HepG2 (cell line): Measurements from ENCODE around the gene KIAA1958. TPM values are rescaled to one million over a fixed set of nuclear protein-coding genes. Genes with fewer than 3 reads are reported as not detected.

Experiments used
- ATF7-NPFF ChIP-seq: sonication (generic); formaldehyde crosslinking; IDR thresholded peaks from 2 replicates; pipeline ENCODE4 v1.8.1; 2023; ENCODE audit warnings: mild to moderate bottlenecking, low read depth, missing genetic modification reagents, moderate library complexity
- EEA1 ChIP-seq: sonication (generic); formaldehyde crosslinking; IDR thresholded peaks from 2 replicates; pipeline ENCODE4 v1.5.1; 2020; ENCODE audit warnings: mild to moderate bottlenecking, missing genetic modification reagents, borderline replicate concordance
- ELK4 ChIP-seq: sonication (generic); formaldehyde crosslinking; IDR thresholded peaks from 2 replicates; pipeline ENCODE4 v1.9.0; 2021; ENCODE audit warnings: missing genetic modification reagents, borderline replicate concordance
- GATAD2A ChIP-seq: IDR thresholded peaks from 2 replicates; pipeline ENCODE4 v1.6.1; 2016
- NFIC ChIP-seq: IDR thresholded peaks from 2 replicates; pipeline ENCODE4 v1.6.1; 2012; ENCODE audit warnings: mild to moderate bottlenecking, low read length, inconsistent platforms
- SAP130 ChIP-seq: IDR thresholded peaks from 2 replicates; pipeline ENCODE4 v1.6.1; 2016; ENCODE audit warnings: low read depth
- SIX1 ChIP-seq: sonication (generic); formaldehyde crosslinking; IDR thresholded peaks from 2 replicates; pipeline ENCODE4 v1.4.0; 2020; ENCODE audit warnings: missing genetic modification reagents, borderline replicate concordance
- SNAPC2 ChIP-seq: sonication (generic); formaldehyde crosslinking; IDR thresholded peaks from 2 replicates; pipeline ENCODE4 v1.8.1; 2022; ENCODE audit warnings: mild to moderate bottlenecking, missing genetic modification reagents
- TP53 ChIP-seq: sonication (generic); formaldehyde crosslinking; conservative IDR thresholded peaks from 2 replicates; pipeline ENCODE4 v1.4.0; 2020; ENCODE audit warnings: missing genetic modification reagents
- ZFAT ChIP-seq: sonication (generic); formaldehyde crosslinking; conservative IDR thresholded peaks from 2 replicates; pipeline ENCODE4 v1.8.1; 2023; ENCODE audit warnings: missing genetic modification reagents, inconsistent platforms
- ZNF136 ChIP-seq: sonication (generic); formaldehyde crosslinking; IDR thresholded peaks from 2 replicates; pipeline ENCODE4 v1.8.1; 2022; ENCODE audit warnings: low read depth, mild to moderate bottlenecking, moderate library complexity, missing genetic modification reagents
- ZNF317 ChIP-seq: sonication (generic); formaldehyde crosslinking; IDR thresholded peaks from 2 replicates; pipeline ENCODE4 v1.5.0; 2020; ENCODE audit warnings: mild to moderate bottlenecking, missing genetic modification reagents
- ZNF501 ChIP-seq: sonication (generic); formaldehyde crosslinking; IDR thresholded peaks from 2 replicates; pipeline ENCODE4 v1.5.1; 2020; ENCODE audit warnings: mild to moderate bottlenecking, moderate library complexity, missing genetic modification reagents
- ZNF580 ChIP-seq: IDR thresholded peaks from 2 replicates; pipeline ENCODE4 v1.6.1; 2016; ENCODE audit warnings: low read depth, borderline replicate concordance
- ZNF644 ChIP-seq: IDR thresholded peaks from 2 replicates; pipeline ENCODE4 v1.6.1; 2016; ENCODE audit warnings: low read depth
- polyA plus RNA-seq, 8 experiments: library from polyadenylated mRNA; depleted of rRNA in 3 of 8; stranded (reverse) in 7 of 8; unstranded in 1 of 8; fragments of >200 nt; fragmentation: Illumina TruSeq in 4 of 8; extraction: Trizol in 4 of 8; gene quantifications; 2 replicates each; pipeline versions ENCODE4 v1.2.1 to v1.2.3, GENCODE V29; 2011 to 2016; ENCODE audit warnings: low read depth in 4 of 8, missing spikeins in 1 of 8, mixed read lengths in 1 of 8; ENCODE audit not compliant: insufficient read depth in 1 of 8
- total RNA-seq, 5 experiments: library from RNA; depleted of rRNA; stranded (reverse); fragments of >200 nt; fragmentation: Illumina TruSeq; extraction: Trizol; gene quantifications; 2 replicates each; pipeline ENCODE4 v1.2.3, GENCODE V29; 2016; ENCODE audit warnings: low read depth in 1 of 5
- TF ChIP-seq, protein P1 (sequence below): sonication (generic); formaldehyde crosslinking; IDR thresholded peaks from 2 replicates; pipeline ENCODE4 v1.4.0; 2020; ENCODE audit warnings: missing genetic modification reagents
- TF ChIP-seq, protein P2 (sequence below): fragments of 450-650 bp; IDR thresholded peaks from 2 replicates; pipeline ENCODE4 v1.6.1; 2017; ENCODE audit warnings: mild to moderate bottlenecking
- TF ChIP-seq, protein P3 (sequence below): sonication (generic); formaldehyde crosslinking; IDR thresholded peaks from 2 replicates; pipeline ENCODE4 v1.5.1; 2020; ENCODE audit warnings: missing genetic modification reagents, mild to moderate bottlenecking, borderline replicate concordance
- TF ChIP-seq, protein P4 (sequence below): sonication (generic); formaldehyde crosslinking; IDR thresholded peaks from 2 replicates; pipeline ENCODE4 v1.8.1; 2023; ENCODE audit warnings: mild to moderate bottlenecking, missing genetic modification reagents

The KIAA1958 gene
- total and polyA plus RNA-seq, 2 of the 13 experiments (the other 11 are each of a cell fraction or from before 2014, with no cell fraction given), result 8.5 to 10.3 TPM

DNA sequence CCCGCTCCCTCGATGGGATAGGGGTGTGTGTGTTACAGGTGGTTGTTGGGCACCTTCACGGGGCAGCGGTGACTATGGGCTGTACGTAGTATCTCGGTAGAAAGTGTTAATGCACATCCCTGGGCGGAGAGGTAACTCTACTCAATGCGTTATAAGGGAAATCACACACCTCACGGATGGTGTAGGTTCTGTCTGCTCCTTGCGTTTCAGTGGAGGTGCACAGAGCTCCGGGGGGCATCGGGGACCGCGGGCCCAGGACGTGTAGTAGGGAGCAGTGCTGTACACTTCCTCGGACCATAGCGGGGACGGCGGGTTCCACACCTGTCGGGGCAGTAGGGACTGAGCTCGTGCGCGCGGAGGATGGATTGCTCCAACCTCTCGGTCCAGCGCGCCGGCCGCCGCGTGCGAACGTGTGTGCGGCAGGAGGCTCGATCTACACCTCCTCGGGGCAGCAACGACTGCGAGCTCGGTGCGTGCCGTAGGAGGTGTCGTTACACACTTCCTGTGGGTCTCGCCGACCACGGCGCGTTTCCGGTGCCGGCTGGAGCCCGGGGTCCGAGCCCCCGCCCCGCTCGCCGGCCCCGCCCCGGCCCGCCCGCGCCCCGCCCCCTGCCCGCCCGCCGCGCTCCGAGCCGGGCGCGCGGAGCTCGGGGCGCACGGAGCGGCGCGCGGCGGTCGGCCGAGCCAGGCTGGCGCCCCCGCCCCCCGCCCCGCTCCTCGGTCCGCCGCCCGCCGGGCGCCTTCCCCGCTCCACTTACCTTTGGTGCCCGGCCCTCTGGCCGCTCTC lies at the start of gene KIAA1958 (continued):
- TF ChIP-seq ELK4 (no peak), NFIC (no peak), ZNF136 (CRISPR knock-in tag) (0 out of 2 replicates have a peak, but pooled peaks have one; percentile 45), ZNF644 (no peak), SAP130 (CRISPR knock-in tag) (peak; percentile 91), SNAPC2 (no peak), ZFAT (no peak), ZNF580 (CRISPR knock-in tag) (peak; percentile 72; the same call in 1 of the 2 replicates), ZNF501 (CRISPR knock-in tag) (peak; percentile 87; the same call in 1 of the 2 replicates), ZNF317 (CRISPR knock-in tag) (peak; percentile 80), TP53 (CRISPR knock-in tag) (no peak), ATF7-NPFF (CRISPR knock-in tag) (peak; percentile 98), SIX1 (CRISPR knock-in tag) (no peak), EEA1 (peak; percentile 96), GATAD2A (CRISPR knock-in tag) (no peak)
- TF ChIP-seq, protein P1, sequence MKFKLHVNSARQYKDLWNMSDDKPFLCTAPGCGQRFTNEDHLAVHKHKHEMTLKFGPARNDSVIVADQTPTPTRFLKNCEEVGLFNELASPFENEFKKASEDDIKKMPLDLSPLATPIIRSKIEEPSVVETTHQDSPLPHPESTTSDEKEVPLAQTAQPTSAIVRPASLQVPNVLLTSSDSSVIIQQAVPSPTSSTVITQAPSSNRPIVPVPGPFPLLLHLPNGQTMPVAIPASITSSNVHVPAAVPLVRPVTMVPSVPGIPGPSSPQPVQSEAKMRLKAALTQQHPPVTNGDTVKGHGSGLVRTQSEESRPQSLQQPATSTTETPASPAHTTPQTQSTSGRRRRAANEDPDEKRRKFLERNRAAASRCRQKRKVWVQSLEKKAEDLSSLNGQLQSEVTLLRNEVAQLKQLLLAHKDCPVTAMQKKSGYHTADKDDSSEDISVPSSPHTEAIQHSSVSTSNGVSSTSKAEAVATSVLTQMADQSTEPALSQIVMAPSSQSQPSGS (CRISPR knock-in tag), result 0 out of 2 replicates have a peak, but pooled peaks have one; percentile 51
- TF ChIP-seq, protein P2, sequence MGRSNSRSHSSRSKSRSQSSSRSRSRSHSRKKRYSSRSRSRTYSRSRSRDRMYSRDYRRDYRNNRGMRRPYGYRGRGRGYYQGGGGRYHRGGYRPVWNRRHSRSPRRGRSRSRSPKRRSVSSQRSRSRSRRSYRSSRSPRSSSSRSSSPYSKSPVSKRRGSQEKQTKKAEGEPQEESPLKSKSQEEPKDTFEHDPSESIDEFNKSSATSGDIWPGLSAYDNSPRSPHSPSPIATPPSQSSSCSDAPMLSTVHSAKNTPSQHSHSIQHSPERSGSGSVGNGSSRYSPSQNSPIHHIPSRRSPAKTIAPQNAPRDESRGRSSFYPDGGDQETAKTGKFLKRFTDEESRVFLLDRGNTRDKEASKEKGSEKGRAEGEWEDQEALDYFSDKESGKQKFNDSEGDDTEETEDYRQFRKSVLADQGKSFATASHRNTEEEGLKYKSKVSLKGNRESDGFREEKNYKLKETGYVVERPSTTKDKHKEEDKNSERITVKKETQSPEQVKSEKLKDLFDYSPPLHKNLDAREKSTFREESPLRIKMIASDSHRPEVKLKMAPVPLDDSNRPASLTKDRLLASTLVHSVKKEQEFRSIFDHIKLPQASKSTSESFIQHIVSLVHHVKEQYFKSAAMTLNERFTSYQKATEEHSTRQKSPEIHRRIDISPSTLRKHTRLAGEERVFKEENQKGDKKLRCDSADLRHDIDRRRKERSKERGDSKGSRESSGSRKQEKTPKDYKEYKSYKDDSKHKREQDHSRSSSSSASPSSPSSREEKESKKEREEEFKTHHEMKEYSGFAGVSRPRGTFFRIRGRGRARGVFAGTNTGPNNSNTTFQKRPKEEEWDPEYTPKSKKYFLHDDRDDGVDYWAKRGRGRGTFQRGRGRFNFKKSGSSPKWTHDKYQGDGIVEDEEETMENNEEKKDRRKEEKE, result no peak
- TF ChIP-seq, protein P3, sequence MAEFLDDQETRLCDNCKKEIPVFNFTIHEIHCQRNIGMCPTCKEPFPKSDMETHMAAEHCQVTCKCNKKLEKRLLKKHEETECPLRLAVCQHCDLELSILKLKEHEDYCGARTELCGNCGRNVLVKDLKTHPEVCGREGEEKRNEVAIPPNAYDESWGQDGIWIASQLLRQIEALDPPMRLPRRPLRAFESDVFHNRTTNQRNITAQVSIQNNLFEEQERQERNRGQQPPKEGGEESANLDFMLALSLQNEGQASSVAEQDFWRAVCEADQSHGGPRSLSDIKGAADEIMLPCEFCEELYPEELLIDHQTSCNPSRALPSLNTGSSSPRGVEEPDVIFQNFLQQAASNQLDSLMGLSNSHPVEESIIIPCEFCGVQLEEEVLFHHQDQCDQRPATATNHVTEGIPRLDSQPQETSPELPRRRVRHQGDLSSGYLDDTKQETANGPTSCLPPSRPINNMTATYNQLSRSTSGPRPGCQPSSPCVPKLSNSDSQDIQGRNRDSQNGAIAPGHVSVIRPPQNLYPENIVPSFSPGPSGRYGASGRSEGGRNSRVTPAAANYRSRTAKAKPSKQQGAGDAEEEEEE (CRISPR knock-in tag), result peak; percentile 95; the same call in 1 of the 2 replicates
- TF ChIP-seq, protein P4, sequence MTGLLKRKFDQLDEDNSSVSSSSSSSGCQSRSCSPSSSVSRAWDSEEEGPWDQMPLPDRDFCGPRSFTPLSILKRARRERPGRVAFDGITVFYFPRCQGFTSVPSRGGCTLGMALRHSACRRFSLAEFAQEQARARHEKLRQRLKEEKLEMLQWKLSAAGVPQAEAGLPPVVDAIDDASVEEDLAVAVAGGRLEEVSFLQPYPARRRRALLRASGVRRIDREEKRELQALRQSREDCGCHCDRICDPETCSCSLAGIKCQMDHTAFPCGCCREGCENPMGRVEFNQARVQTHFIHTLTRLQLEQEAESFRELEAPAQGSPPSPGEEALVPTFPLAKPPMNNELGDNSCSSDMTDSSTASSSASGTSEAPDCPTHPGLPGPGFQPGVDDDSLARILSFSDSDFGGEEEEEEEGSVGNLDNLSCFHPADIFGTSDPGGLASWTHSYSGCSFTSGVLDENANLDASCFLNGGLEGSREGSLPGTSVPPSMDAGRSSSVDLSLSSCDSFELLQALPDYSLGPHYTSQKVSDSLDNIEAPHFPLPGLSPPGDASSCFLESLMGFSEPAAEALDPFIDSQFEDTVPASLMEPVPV (CRISPR knock-in tag), result no peak
